ENCODE data around the gene PCSK7.

Gene PCSK7

DNA sequence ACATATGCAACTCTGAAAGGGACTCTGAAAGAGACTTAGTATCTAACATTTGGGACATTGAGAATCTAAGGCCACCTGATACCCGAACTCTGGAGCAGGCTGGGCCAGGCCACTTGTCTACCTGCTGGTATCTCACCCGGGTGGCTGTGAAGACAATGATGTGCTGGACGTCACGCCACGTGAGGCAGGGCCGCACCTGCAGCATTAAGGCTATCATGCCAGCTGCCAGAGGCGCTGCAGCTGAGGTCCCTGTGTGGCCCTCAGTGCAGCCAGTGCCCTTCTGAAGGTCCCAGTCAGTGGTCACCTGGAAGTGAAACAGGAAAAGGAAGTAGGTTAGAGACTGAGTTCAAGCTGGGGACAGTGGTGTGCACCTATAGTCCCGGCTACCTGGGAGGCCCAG, 12.4 kb downstream of the PCSK7 start:
- TF ChIP-seq, protein P1, sequence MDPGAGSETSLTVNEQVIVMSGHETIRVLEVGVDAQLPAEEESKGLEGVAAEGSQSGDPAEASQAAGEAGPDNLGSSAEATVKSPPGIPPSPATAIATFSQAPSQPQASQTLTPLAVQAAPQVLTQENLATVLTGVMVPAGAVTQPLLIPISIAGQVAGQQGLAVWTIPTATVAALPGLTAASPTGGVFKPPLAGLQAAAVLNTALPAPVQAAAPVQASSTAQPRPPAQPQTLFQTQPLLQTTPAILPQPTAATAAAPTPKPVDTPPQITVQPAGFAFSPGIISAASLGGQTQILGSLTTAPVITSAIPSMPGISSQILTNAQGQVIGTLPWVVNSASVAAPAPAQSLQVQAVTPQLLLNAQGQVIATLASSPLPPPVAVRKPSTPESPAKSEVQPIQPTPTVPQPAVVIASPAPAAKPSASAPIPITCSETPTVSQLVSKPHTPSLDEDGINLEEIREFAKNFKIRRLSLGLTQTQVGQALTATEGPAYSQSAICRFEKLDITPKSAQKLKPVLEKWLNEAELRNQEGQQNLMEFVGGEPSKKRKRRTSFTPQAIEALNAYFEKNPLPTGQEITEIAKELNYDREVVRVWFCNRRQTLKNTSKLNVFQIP (CRISPR knock-in tag; IDR thresholded peaks at IDR 0.05; ENCODE audit: borderline replicate concordance, low read depth): no peak
- TF ChIP-seq CSDC2 (CRISPR knock-in tag; IDR thresholded peaks at IDR 0.05) (no peak), ESRRG (CRISPR knock-in tag; IDR thresholded peaks at IDR 0.05) (no peak), SNAI2 (CRISPR knock-in tag; IDR thresholded peaks at IDR 0.05) (no peak), OSR1 (CRISPR knock-in tag; IDR thresholded peaks at IDR 0.05) (no peak), ZNF8 (CRISPR knock-in tag; IDR thresholded peaks at IDR 0.05) (no peak), ZFP3 (CRISPR knock-in tag; IDR thresholded peaks at IDR 0.05) (no peak), ZNF565 (CRISPR knock-in tag; conservative IDR thresholded peaks at IDR 0.05; ENCODE audit: low read depth) (no peak)
- no peak for ATAC-seq

GRCh38 chr11:117219001-117219400, 12.9 kb downstream of the PCSK7 start:
- no peak for ATAC-seq
- TF ChIP-seq OSR1 (CRISPR knock-in tag; IDR thresholded peaks at IDR 0.05) (no peak), GLIS3 (CRISPR knock-in tag; IDR thresholded peaks at IDR 0.05) (no peak), PPARA (CRISPR knock-in tag; IDR thresholded peaks at IDR 0.05; ENCODE audit: borderline replicate concordance) (no peak), ISL1 (CRISPR knock-in tag; IDR thresholded peaks at IDR 0.05) (no peak), CSDC2 (CRISPR knock-in tag; IDR thresholded peaks at IDR 0.05) (no peak), BACH2 (CRISPR knock-in tag; IDR thresholded peaks at IDR 0.05; ENCODE audit: borderline replicate concordance) (no peak), TOX (CRISPR knock-in tag; IDR thresholded peaks at IDR 0.05; ENCODE audit: borderline replicate concordance) (no peak), TCF4 (CRISPR knock-in tag; IDR thresholded peaks at IDR 0.05; ENCODE audit: borderline replicate concordance) (no peak), TSHZ2 (CRISPR knock-in tag; IDR thresholded peaks at IDR 0.05) (no peak), ZC3H10 (CRISPR knock-in tag; IDR thresholded peaks at IDR 0.05) (no peak), ZNF8 (CRISPR knock-in tag; IDR thresholded peaks at IDR 0.05) (no peak), ARNTL (CRISPR knock-in tag; IDR thresholded peaks at IDR 0.05; ENCODE audit: borderline replicate concordance, low read depth) (no peak), ZFP30 (CRISPR knock-in tag; IDR thresholded peaks at IDR 0.05) (no peak)
- TF ChIP-seq, protein P1 (CRISPR knock-in tag; IDR thresholded peaks at IDR 0.05; ENCODE audit: borderline replicate concordance, low read depth): no peak
- TF ChIP-seq, protein P2, sequence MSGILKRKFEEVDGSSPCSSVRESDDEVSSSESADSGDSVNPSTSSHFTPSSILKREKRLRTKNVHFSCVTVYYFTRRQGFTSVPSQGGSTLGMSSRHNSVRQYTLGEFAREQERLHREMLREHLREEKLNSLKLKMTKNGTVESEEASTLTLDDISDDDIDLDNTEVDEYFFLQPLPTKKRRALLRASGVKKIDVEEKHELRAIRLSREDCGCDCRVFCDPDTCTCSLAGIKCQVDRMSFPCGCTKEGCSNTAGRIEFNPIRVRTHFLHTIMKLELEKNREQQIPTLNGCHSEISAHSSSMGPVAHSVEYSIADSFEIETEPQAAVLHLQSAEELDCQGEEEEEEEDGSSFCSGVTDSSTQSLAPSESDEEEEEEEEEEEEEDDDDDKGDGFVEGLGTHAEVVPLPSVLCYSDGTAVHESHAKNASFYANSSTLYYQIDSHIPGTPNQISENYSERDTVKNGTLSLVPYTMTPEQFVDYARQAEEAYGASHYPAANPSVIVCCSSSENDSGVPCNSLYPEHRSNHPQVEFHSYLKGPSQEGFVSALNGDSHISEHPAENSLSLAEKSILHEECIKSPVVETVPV (CRISPR knock-in tag; IDR thresholded peaks at IDR 0.05): no peak

GRCh38 chr11:117218133-117218915, 13.5 kb downstream of the PCSK7 start:
- TF ChIP-seq ARNTL (CRISPR knock-in tag; IDR thresholded peaks at IDR 0.05; ENCODE audit: borderline replicate concordance, low read depth) (no peak), SNAI2 (CRISPR knock-in tag; IDR thresholded peaks at IDR 0.05) (no peak), OSR1 (CRISPR knock-in tag; IDR thresholded peaks at IDR 0.05) (no peak), ZC3H10 (CRISPR knock-in tag; IDR thresholded peaks at IDR 0.05) (no peak), RARB (CRISPR knock-in tag; IDR thresholded peaks at IDR 0.05) (no peak), PPARA (CRISPR knock-in tag; IDR thresholded peaks at IDR 0.05; ENCODE audit: borderline replicate concordance) (no peak), ISL1 (CRISPR knock-in tag; IDR thresholded peaks at IDR 0.05) (no peak), GLIS3 (CRISPR knock-in tag; IDR thresholded peaks at IDR 0.05) (no peak)
- TF ChIP-seq, protein P3, sequence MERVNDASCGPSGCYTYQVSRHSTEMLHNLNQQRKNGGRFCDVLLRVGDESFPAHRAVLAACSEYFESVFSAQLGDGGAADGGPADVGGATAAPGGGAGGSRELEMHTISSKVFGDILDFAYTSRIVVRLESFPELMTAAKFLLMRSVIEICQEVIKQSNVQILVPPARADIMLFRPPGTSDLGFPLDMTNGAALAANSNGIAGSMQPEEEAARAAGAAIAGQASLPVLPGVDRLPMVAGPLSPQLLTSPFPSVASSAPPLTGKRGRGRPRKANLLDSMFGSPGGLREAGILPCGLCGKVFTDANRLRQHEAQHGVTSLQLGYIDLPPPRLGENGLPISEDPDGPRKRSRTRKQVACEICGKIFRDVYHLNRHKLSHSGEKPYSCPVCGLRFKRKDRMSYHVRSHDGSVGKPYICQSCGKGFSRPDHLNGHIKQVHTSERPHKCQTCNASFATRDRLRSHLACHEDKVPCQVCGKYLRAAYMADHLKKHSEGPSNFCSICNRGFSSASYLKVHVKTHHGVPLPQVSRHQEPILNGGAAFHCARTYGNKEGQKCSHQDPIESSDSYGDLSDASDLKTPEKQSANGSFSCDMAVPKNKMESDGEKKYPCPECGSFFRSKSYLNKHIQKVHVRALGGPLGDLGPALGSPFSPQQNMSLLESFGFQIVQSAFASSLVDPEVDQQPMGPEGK (CRISPR knock-in tag; IDR thresholded peaks at IDR 0.05; ENCODE audit: borderline replicate concordance): no peak
- TF ChIP-seq, protein P1 (CRISPR knock-in tag; IDR thresholded peaks at IDR 0.05; ENCODE audit: borderline replicate concordance, low read depth): no peak
- TF ChIP-seq, protein P2 (CRISPR knock-in tag; IDR thresholded peaks at IDR 0.05): no peak
- ATAC-seq: no peak

Measured in SK-N-SH treated with all-trans-retinoic acid at 6 μM for 48 hours (cell line).